ENCODE measurements around the gene PPP2R2D. TPM values are rescaled to one million over a fixed set of nuclear protein-coding genes. Genes with fewer than 3 reads are reported as not detected.

PPP2R2D gene
- polyA plus RNA-seq, 1 of the 3 experiments (the other 2 are of a cell fraction), result 25.1 TPM

DNA sequence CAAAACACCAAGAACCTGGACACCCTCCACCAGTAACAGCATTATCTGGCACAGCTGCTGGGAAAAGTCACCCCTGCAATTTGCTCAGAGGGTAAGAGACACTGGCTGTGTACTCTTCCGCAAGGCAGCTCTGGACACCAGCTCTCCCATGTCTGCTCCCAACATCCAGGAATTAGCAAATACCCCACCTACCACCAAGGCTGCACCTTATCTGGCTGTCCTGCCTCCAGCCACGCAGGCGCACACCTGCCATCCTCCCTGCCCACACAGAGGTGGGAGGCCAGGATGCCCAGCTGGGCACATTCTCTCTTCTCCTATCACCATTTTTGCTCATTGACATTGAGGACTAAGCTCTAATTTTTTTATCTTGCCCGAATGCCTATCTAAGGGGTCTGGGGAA is 101.2 kb downstream of the PPP2R2D start:
- H3F3A ChIP-seq (replicated peaks; ENCODE audit: insufficient read depth), result no peaks in the 10 kb centered on the region
- POLR2A ChIA-PET, result no interaction called here

DNA sequence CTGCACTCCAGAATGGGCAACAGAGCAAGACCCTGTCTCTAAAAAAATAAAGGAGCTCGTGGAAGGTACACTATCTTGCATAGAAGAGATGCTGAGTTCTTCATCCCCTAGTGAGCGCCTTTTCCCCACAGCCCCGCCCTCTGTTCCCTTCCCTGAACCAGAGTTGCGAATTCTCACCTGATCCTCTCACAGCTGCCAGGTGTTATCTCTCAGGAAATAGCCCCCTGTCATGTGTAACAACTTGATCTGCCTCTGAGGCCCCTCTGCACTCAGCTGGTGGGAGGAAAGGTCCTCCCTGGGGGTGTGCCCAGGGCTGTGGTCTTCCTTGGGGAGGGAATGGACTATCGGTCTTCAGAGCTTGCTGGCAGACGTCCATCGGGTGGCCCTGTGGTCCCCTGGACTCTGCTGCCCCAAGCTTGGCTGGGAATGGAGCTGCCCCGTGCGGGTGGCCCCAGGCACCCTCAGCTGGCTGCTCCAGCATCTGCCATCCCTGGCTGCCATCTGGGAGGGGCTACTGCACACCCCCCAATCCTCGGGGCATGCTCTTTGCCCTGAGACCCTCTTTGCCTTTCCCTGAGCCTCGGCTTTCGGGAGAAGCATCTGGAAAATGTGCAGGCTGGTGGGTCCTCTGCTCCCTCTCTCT is 102.6 kb downstream of the PPP2R2D start:
- no peaks in the 10 kb centered on the region for H3K9me2 ChIP-seq
- no peaks in the 10 kb centered on the region for H3K79me2 ChIP-seq (ENCODE audit: insufficient read depth)
- 35% methylated on average over 7 of the region's 12 CpGs for WGBS (ENCODE audit: low lambda C conversion rate)
- no peak for DNase-seq
- H3K36me3 ChIP-seq (replicated peaks in 1 of 2; ENCODE audit: control insufficient read depth in 1 of 2, insufficient read depth in 2 of 2, low read length in 1 of 2), result no peaks in the 10 kb centered on the region
- no peaks in the 10 kb centered on the region; a peak in 1 of 4 replicates for H3K4me1 ChIP-seq (ENCODE audit: control insufficient read depth in 1 of 2, insufficient read depth in 2 of 2, low read depth in 1 of 2, low read length in 1 of 2)
- H3K4me3 ChIP-seq (ENCODE audit: low read depth in 2 of 2, low read length in 1 of 2), result no peak overlapping the region
- no peak overlapping the region for H2AFZ ChIP-seq (ENCODE audit: low read depth)
- no peak overlapping the region for H3K4me2 ChIP-seq
- no peak overlapping the region for H3K9ac ChIP-seq
- no peaks in the 10 kb centered on the region for H3F3A ChIP-seq (replicated peaks; ENCODE audit: insufficient read depth)
- no peak overlapping the region for H3K27ac ChIP-seq (ENCODE audit: low read depth in 2 of 2, low read length in 1 of 2)
- POLR2A ChIA-PET, result no interaction called here
- CTCF ChIA-PET, result interaction anchor here (1.3 to 5.1 kb wide), 2 partner anchors 20 to 118 kb away, joined by 3 to 39 read pairs; no protein-coding TSS in a partner anchor
- no peaks in the 10 kb centered on the region for H3K27me3 ChIP-seq (ENCODE audit: insufficient read depth)
- H3K9me3 ChIP-seq, result no peaks in the 10 kb centered on the region
- no peaks in the 10 kb centered on the region for H4K20me1 ChIP-seq (ENCODE audit: insufficient read depth)
- no peak for TF ChIP-seq YY1 (IDR thresholded peaks at IDR 0.05; ENCODE audit: low read depth)
- no peak for TF ChIP-seq RAD21 (IDR thresholded peaks at IDR 0.05; ENCODE audit: low read length)
- TF ChIP-seq ELF1 (IDR thresholded peaks at IDR 0.05), result no peak
- TF ChIP-seq IRF3 (IDR thresholded peaks at IDR 0.05; ENCODE audit: low read depth, low read length), result no peak
- TF ChIP-seq FOSL2 (IDR thresholded peaks at IDR 0.05; ENCODE audit: borderline replicate concordance, low read depth), result no peak
- TF ChIP-seq, protein P1, sequence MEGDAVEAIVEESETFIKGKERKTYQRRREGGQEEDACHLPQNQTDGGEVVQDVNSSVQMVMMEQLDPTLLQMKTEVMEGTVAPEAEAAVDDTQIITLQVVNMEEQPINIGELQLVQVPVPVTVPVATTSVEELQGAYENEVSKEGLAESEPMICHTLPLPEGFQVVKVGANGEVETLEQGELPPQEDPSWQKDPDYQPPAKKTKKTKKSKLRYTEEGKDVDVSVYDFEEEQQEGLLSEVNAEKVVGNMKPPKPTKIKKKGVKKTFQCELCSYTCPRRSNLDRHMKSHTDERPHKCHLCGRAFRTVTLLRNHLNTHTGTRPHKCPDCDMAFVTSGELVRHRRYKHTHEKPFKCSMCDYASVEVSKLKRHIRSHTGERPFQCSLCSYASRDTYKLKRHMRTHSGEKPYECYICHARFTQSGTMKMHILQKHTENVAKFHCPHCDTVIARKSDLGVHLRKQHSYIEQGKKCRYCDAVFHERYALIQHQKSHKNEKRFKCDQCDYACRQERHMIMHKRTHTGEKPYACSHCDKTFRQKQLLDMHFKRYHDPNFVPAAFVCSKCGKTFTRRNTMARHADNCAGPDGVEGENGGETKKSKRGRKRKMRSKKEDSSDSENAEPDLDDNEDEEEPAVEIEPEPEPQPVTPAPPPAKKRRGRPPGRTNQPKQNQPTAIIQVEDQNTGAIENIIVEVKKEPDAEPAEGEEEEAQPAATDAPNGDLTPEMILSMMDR (IDR thresholded peaks at IDR 0.05), result no peak
- no peak for TF ChIP-seq TAF1 (IDR thresholded peaks at IDR 0.05; ENCODE audit: borderline replicate concordance, low read depth, low read length)
- TF ChIP-seq NFIC (IDR thresholded peaks at IDR 0.05; ENCODE audit: borderline replicate concordance), result no peak
- TF ChIP-seq, protein P2, sequence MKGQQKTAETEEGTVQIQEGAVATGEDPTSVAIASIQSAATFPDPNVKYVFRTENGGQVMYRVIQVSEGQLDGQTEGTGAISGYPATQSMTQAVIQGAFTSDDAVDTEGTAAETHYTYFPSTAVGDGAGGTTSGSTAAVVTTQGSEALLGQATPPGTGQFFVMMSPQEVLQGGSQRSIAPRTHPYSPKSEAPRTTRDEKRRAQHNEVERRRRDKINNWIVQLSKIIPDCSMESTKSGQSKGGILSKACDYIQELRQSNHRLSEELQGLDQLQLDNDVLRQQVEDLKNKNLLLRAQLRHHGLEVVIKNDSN (IDR thresholded peaks at IDR 0.05; ENCODE audit: borderline replicate concordance, low read depth), result no peak

More for the DNA sequence above, 101.2 kb downstream of the PPP2R2D start:
- Histone ChIP-seq H3K79me2 (ENCODE audit: insufficient read depth) (no peaks in the 10 kb centered on the region), H2AFZ (ENCODE audit: low read depth) (no peak overlapping the region), H3K4me3 (ENCODE audit: low read depth in 2 of 2, low read length in 1 of 2) (no peak overlapping the region), H3K27me3 (ENCODE audit: insufficient read depth) (no peaks in the 10 kb centered on the region), H3K4me1 (ENCODE audit: control insufficient read depth in 1 of 2, insufficient read depth in 2 of 2, low read depth in 1 of 2, low read length in 1 of 2) (no peaks in the 10 kb centered on the region; a peak in 1 of 4 replicates), H3K9me3 (no peaks in the 10 kb centered on the region), H3K27ac (ENCODE audit: low read depth in 2 of 2, low read length in 1 of 2) (no peak overlapping the region), H3K9ac (no peak overlapping the region), H3K36me3 (replicated peaks in 1 of 2; ENCODE audit: control insufficient read depth in 1 of 2, insufficient read depth in 2 of 2, low read length in 1 of 2) (no peaks in the 10 kb centered on the region), H4K20me1 (ENCODE audit: insufficient read depth) (no peaks in the 10 kb centered on the region), H3K4me2 (no peak overlapping the region), H3K9me2 (no peaks in the 10 kb centered on the region)
- no peak for DNase-seq
- TF ChIP-seq FOXJ3 (CRISPR knock-in tag; IDR thresholded peaks at IDR 0.05) (no peak), TEAD4 (IDR thresholded peaks at IDR 0.05; ENCODE audit: borderline replicate concordance, insufficient read depth) (no peak), TAF1 (IDR thresholded peaks at IDR 0.05; ENCODE audit: borderline replicate concordance, low read depth, low read length) (no peak), NFIC (IDR thresholded peaks at IDR 0.05; ENCODE audit: borderline replicate concordance) (no peak), ZBTB33 (IDR thresholded peaks at IDR 0.05; ENCODE audit: borderline replicate concordance, low read depth) (no peak), MAX (IDR thresholded peaks at IDR 0.05; ENCODE audit: low read depth) (no peak), RFX5 (IDR thresholded peaks at IDR 0.05; ENCODE audit: low read length) (no peak), POLR2AphosphoS5 (IDR thresholded peaks at IDR 0.05; ENCODE audit: low read depth, low read length) (no peak), EZH2phosphoT487 (IDR thresholded peaks at IDR 0.05; ENCODE audit: borderline replicate concordance, low read depth) (no peak), MXI1 (IDR thresholded peaks at IDR 0.05; ENCODE audit: low read depth, low read length) (no peak), JUND (IDR thresholded peaks at IDR 0.05) (no peak), USF2 (IDR thresholded peaks at IDR 0.05; ENCODE audit: borderline replicate concordance, low read depth, low read length) (no peak), RCOR1 (IDR thresholded peaks at IDR 0.05; ENCODE audit: low read length) (no peak), GABPA (IDR thresholded peaks at IDR 0.05; ENCODE audit: low read depth) (no peak)
- WGBS (ENCODE audit: low lambda C conversion rate), result 69% methylated on average over 4 of the region's 4 CpGs
- CTCF ChIA-PET, result interaction anchor here (0.9 to 5.1 kb wide), 3 partner anchors 12 to 116 kb away, joined by 3 to 39 read pairs (median 6); no protein-coding TSS in a partner anchor

Measured in SK-N-SH (cell line).